Endodermal cell (in vitro differentiated cells): ENCODE results near the gene YPEL5. TPM values are rescaled to one million over a fixed set of nuclear protein-coding genes. Genes with fewer than 3 reads are reported as not detected.

Experiments used
- DNase-seq: peaks from one replicate; pipeline ENCODE4 v3.0.0-alpha.2; 2017
- H3K27ac ChIP-seq: 2 replicates; pipeline ENCODE4 v1.5.1; 2013; ENCODE audit warnings: mild to moderate bottlenecking, low read depth, low read length, moderate library complexity
- H3K27me3 ChIP-seq: 2 replicates; pipeline ENCODE4 v1.6.1; 2013; ENCODE audit warnings: mild to moderate bottlenecking, low read length, moderate library complexity; ENCODE audit not compliant: insufficient read depth, control insufficient read depth, poor library complexity, severe bottlenecking
- H3K36me3 ChIP-seq: 2 replicates; pipeline ENCODE4 v1.7.0; 2013; ENCODE audit warnings: mild to moderate bottlenecking, low read length, moderate library complexity; ENCODE audit not compliant: control insufficient read depth, insufficient read depth
- H3K4me1 ChIP-seq: one replicate; pipeline ENCODE4 v1.7.0; 2013; ENCODE audit warnings: low read length; ENCODE audit not compliant: control insufficient read depth, insufficient read depth
- H3K4me3 ChIP-seq: 2 replicates; pipeline ENCODE4 v1.5.1; 2013; ENCODE audit warnings: mild to moderate bottlenecking, low read length, moderate library complexity
- H3K9ac ChIP-seq: 2 replicates; pipeline ENCODE4 v1.6.1; 2013; ENCODE audit warnings: mild to moderate bottlenecking, low read length, moderate library complexity; ENCODE audit not compliant: poor library complexity, severe bottlenecking; ENCODE audit errors: extremely low read depth
- H3K9me3 ChIP-seq: 2 replicates; pipeline ENCODE4 v1.6.1; 2013; ENCODE audit warnings: mild to moderate bottlenecking, low read length, moderate library complexity; ENCODE audit not compliant: control insufficient read depth
- H3K27ac Mint-ChIP-seq: 2 replicates; pipeline ENCODE4 v1.8.0; 2020; ENCODE audit warnings: mixed read lengths
- H3K27me3 Mint-ChIP-seq: 2 replicates; pipeline ENCODE4 v1.8.0; 2021; ENCODE audit warnings: mild to moderate bottlenecking, mixed read lengths; ENCODE audit not compliant: insufficient read depth
- H3K36me3 Mint-ChIP-seq: 2 replicates; pipeline ENCODE4 v1.8.0; 2020; ENCODE audit warnings: low read depth, mixed read lengths
- H3K4me1 Mint-ChIP-seq: 2 replicates; pipeline ENCODE4 v1.8.0; 2020; ENCODE audit warnings: mixed read lengths
- H3K4me3 Mint-ChIP-seq: 2 replicates; pipeline ENCODE4 v1.8.0; 2020; ENCODE audit warnings: mild to moderate bottlenecking, moderate library complexity, mixed read lengths
- H3K9me3 Mint-ChIP-seq: 2 replicates; pipeline ENCODE4 v1.8.0; 2020; ENCODE audit warnings: mild to moderate bottlenecking, mixed read lengths
- WGBS, 2 experiments: methylation state at CpG; one replicate each; pipeline versions ENCODE4 v1.1.5 to v1.1.7; 2013; ENCODE audit warnings: missing lambda C conversion rate in 2 of 2, mixed read lengths in 1 of 2; ENCODE audit not compliant: insufficient coverage in 1 of 2, insufficient read length in 1 of 2; 5-methylcytosine and 5-hydroxymethylcytosine counted together
- total RNA-seq, 2 donors: library from RNA; stranded (reverse); fragmentation: NEBNext Ultra II Directional in 1 of 2; extraction: Animal tissue kit (Norgen Biotek cat#: 25700) in 1 of 2; gene quantifications; 2 replicates in 1 of 2; 3 replicates in 1 of 2; pipeline ENCODE4 v1.2.1, GENCODE V29; 2021
- TF ChIP-seq, protein P1 (sequence below): fragments of 200-600 bp; sonication (generic); conservative IDR thresholded peaks from 2 replicates; pipeline ENCODE4 v1.5.0; 2021; ENCODE audit warnings: antibody characterized with exemption, mild to moderate bottlenecking

Gene YPEL5
- total RNA-seq, 2 donors from 2014 or later: 80.1 to 97.2 TPM

DNA sequence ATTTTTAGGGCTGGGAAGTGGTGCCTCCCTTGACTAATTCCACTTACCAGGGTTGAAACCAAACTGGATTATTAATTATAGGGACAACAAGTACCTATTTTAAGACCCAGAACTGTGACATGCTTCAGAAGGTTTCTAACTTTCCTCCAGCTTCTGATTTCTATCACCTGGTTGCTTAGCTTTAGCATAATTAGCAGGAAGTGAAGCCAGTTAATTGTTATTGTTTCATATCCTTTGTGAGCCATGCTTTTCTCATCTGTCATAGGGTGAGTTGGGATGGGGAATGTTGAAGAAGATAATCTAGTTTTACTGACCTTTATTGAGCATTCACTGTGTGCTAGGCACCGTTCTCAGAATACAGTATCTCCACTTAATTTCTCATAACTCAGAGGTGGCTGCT lies 3.2 kb downstream of the YPEL5 start:
- Histone ChIP-seq H3K27me3 (no peaks in the 10 kb centered on the region), H3K9ac (peak overlapping the region; percentile 81), H3K27ac (no peak overlapping the region), H3K4me3 (peak overlapping the region; percentile 95), H3K9me3 (no peaks in the 10 kb centered on the region), H3K4me1 (peaks cover 17% of the 10 kb centered on the region), H3K36me3 (peaks cover 30% of the 10 kb centered on the region)
- H3K9me3 Mint-ChIP-seq: no peaks in the 10 kb centered on the region
- peak overlapping the region; percentile 64 for H3K4me3 Mint-ChIP-seq
- H3K27ac Mint-ChIP-seq: peak overlapping the region; percentile 75
- TF ChIP-seq, protein P1, sequence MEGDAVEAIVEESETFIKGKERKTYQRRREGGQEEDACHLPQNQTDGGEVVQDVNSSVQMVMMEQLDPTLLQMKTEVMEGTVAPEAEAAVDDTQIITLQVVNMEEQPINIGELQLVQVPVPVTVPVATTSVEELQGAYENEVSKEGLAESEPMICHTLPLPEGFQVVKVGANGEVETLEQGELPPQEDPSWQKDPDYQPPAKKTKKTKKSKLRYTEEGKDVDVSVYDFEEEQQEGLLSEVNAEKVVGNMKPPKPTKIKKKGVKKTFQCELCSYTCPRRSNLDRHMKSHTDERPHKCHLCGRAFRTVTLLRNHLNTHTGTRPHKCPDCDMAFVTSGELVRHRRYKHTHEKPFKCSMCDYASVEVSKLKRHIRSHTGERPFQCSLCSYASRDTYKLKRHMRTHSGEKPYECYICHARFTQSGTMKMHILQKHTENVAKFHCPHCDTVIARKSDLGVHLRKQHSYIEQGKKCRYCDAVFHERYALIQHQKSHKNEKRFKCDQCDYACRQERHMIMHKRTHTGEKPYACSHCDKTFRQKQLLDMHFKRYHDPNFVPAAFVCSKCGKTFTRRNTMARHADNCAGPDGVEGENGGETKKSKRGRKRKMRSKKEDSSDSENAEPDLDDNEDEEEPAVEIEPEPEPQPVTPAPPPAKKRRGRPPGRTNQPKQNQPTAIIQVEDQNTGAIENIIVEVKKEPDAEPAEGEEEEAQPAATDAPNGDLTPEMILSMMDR: no peak
- WGBS, 2 experiments: 57% methylated on average over 1 of the region's 1 CpG; no CpG with 5 or more reads in 1 of the 2 experiments
- peaks cover 53% of the 10 kb centered on the region for H3K4me1 Mint-ChIP-seq
- peaks cover 4% of the 10 kb centered on the region for H3K27me3 Mint-ChIP-seq
- no peak for DNase-seq
- H3K36me3 Mint-ChIP-seq: peaks cover 21% of the 10 kb centered on the region

GRCh38 chr2:30150786-30151185 lies 4.0 kb downstream of the YPEL5 start:
- H3K9ac ChIP-seq: peak overlapping the region; percentile 18
- Mint-ChIP-seq H3K27ac (peak overlapping the region; percentile 75), H3K9me3 (no peaks in the 10 kb centered on the region), H3K4me1 (peaks cover 54% of the 10 kb centered on the region), H3K36me3 (peaks cover 21% of the 10 kb centered on the region), H3K27me3 (peaks cover 1% of the 10 kb centered on the region), H3K4me3 (peak overlapping the region; percentile 64)
- H3K9me3 ChIP-seq: no peaks in the 10 kb centered on the region
- H3K4me3 ChIP-seq: peak overlapping the region; percentile 95
- H3K36me3 ChIP-seq: peaks cover 34% of the 10 kb centered on the region
- no peak overlapping the region for H3K27ac ChIP-seq
- no peaks in the 10 kb centered on the region for H3K27me3 ChIP-seq
- TF ChIP-seq, protein P1: no peak
- WGBS, 2 experiments: 70 to 100% methylated on average over 1 to 4 of the region's 4 CpGs
- peaks cover 19% of the 10 kb centered on the region for H3K4me1 ChIP-seq
- DNase-seq: no peak

DNA sequence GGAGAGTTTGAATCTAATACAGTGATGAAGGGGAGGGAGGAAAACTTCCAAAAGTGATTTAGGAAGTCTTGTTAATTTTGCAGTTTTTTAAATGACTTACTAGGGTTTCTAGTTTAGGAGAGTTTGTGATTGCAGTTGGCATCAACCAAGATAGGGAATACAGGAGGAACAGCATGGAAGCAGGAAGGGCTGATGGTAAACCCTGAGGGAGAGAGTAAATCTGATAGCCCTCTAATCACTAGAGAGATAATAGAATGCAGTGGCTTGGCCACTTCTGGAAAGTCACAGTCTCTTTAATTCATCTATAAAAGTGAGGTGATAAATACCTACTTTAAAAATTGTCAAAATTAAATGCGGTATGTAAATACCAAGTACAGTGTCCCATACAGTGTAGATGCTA lies 5.6 kb downstream of the YPEL5 start:
- Histone ChIP-seq H3K27ac (no peak overlapping the region), H3K9ac (no peak overlapping the region), H3K9me3 (no peaks in the 10 kb centered on the region), H3K27me3 (no peaks in the 10 kb centered on the region), H3K4me3 (peak overlapping the region; percentile 95), H3K36me3 (peaks cover 38% of the 10 kb centered on the region), H3K4me1 (peaks cover 15% of the 10 kb centered on the region)
- no peaks in the 10 kb centered on the region for H3K27me3 Mint-ChIP-seq
- TF ChIP-seq, protein P1: no peak
- H3K27ac Mint-ChIP-seq: no peak overlapping the region
- no peak for DNase-seq
- WGBS, 2 experiments: 100% methylated on average over 1 of the region's 1 CpG; no CpG with 5 or more reads in 1 of the 2 experiments
- H3K36me3 Mint-ChIP-seq: peaks cover 35% of the 10 kb centered on the region
- H3K4me1 Mint-ChIP-seq: peaks cover 60% of the 10 kb centered on the region
- H3K4me3 Mint-ChIP-seq: no peak overlapping the region
- no peaks in the 10 kb centered on the region for H3K9me3 Mint-ChIP-seq
